IMR-90 (cell line): ENCODE results near the gene HOXA5. TPM values are rescaled to one million over a fixed set of nuclear protein-coding genes. Genes with fewer than 3 reads are reported as not detected.
A peak's percentile ranks its signal among the peaks of the same experiment; 100 is the strongest.

Experiments used
- ATAC-seq: fragments of 200-7000 bp; cut with Tn5 transposase; 2 replicates; pipeline ENCODE4 v1.9.1; 2020; ENCODE audit warnings: low read depth, mild to moderate bottlenecking, moderate library complexity
- BruUV-seq: library from RNA; stranded (reverse); fragments of 400-500 nt; replicated peaks from 2 replicates; lab custom pipeline; 2021; lab: Mats Ljungman, UMichigan
- CTCF ChIA-PET: fragments of 300-600 bp; formaldehyde crosslinking; extraction: SDS; loops from one replicate; lab custom pipeline; 2021; ENCODE audit warnings: antibody characterized with exemption; lab: Yijun Ruan, JAX
- POLR2A ChIA-PET: fragments of 300-600 bp; sonication (Branson Sonifier 250); formaldehyde crosslinking; loops from one replicate; lab custom pipeline; 2022; ENCODE audit warnings: antibody characterized with exemption; ENCODE audit not compliant: unreplicated experiment; lab: Charles Lee
- DNase-seq: peaks from one replicate; pipeline ENCODE4 v3.0.0; 2013
- H2AFZ ChIP-seq: replicated peaks from 2 replicates; pipeline ENCODE3; 2013; ENCODE audit warnings: low read length, mild to moderate bottlenecking; ENCODE audit not compliant: poor library complexity
- H2AK5ac ChIP-seq: 2 replicates; pipeline ENCODE4 v1.6.1; 2013; ENCODE audit warnings: low read depth, low read length, inconsistent platforms
- H2AK9ac ChIP-seq: replicated peaks from 2 replicates; pipeline ENCODE3; 2013; ENCODE audit warnings: mild to moderate bottlenecking, low read depth, low read length, moderate library complexity; ENCODE audit not compliant: poor library complexity
- H2BK120ac ChIP-seq: 2 replicates; pipeline ENCODE4 v1.6.1; 2013; ENCODE audit warnings: low read depth, low read length, inconsistent platforms
- H2BK15ac ChIP-seq: 3 replicates; pipeline ENCODE4 v1.6.1; 2013; ENCODE audit warnings: low read depth, low read length, inconsistent platforms
- H2BK20ac ChIP-seq: 2 replicates; pipeline ENCODE4 v1.6.1; 2013; ENCODE audit warnings: low read depth, mild to moderate bottlenecking, inconsistent platforms, low read length, moderate library complexity
- H2BK5ac ChIP-seq: 2 replicates; pipeline ENCODE4 v1.6.1; 2013; ENCODE audit warnings: mild to moderate bottlenecking, low read depth, low read length, inconsistent platforms; ENCODE audit not compliant: poor library complexity, severe bottlenecking
- H3K14ac ChIP-seq: replicated peaks from 2 replicates; pipeline ENCODE4 v1.6.1; 2013; ENCODE audit warnings: low read depth, low read length, inconsistent platforms
- H3K18ac ChIP-seq: 2 replicates; pipeline ENCODE4 v1.6.1; 2013; ENCODE audit warnings: low read depth, low read length, control low read depth
- H3K23ac ChIP-seq: 2 replicates; pipeline ENCODE4 v1.6.1; 2013; ENCODE audit warnings: low read depth, low read length, inconsistent platforms
- H3K27ac ChIP-seq: 2 replicates; pipeline ENCODE4 v1.5.1; 2013; ENCODE audit warnings: mild to moderate bottlenecking, control low read depth, low read length; ENCODE audit not compliant: insufficient read depth
- H3K27me3 ChIP-seq: 2 replicates; pipeline ENCODE4 v1.6.1; 2013; ENCODE audit warnings: low read length; ENCODE audit not compliant: control insufficient read depth, insufficient read depth
- H3K36me3 ChIP-seq: 2 replicates; pipeline ENCODE4 v1.6.1; 2013; ENCODE audit warnings: low read length, mixed read lengths; ENCODE audit not compliant: control insufficient read depth, insufficient read depth
- H3K4ac ChIP-seq: 2 replicates; pipeline ENCODE4 v1.6.1; 2013; ENCODE audit warnings: low read depth, low read length, inconsistent platforms
- H3K4me1 ChIP-seq: 2 replicates; pipeline ENCODE4 v1.6.1; 2013; ENCODE audit warnings: low read length, mixed read lengths; ENCODE audit not compliant: control insufficient read depth, insufficient read depth
- H3K4me2 ChIP-seq: 2 replicates; pipeline ENCODE4 v1.6.1; 2013; ENCODE audit warnings: low read depth, mild to moderate bottlenecking, control low read depth, low read length, moderate library complexity
- H3K4me3 ChIP-seq: 2 replicates; pipeline ENCODE4 v1.5.1; 2013; ENCODE audit warnings: low read depth, mild to moderate bottlenecking, control low read depth, low read length, moderate library complexity; ENCODE audit not compliant: insufficient read depth
- H3K56ac ChIP-seq: 2 replicates; pipeline ENCODE4 v1.6.1; 2013; ENCODE audit warnings: low read length, inconsistent platforms; ENCODE audit not compliant: insufficient read depth; ENCODE audit errors: extremely low read depth
- H3K79me1 ChIP-seq, 2 experiments: 2 replicates each; pipeline ENCODE4 v1.6.1; 2013; ENCODE audit warnings: low read length in 2 of 2, inconsistent platforms in 1 of 2, low read depth in 1 of 2
- H3K9ac ChIP-seq: 2 replicates; pipeline ENCODE4 v1.6.1; 2013; ENCODE audit warnings: low read depth, low read length, control low read depth
- H3K9me1 ChIP-seq: 2 replicates; pipeline ENCODE4 v1.6.1; 2013; ENCODE audit warnings: low read length, inconsistent platforms; ENCODE audit not compliant: insufficient read depth
- H3K9me3 ChIP-seq: 2 replicates; pipeline ENCODE4 v1.6.1; 2013; ENCODE audit warnings: low read length; ENCODE audit not compliant: control insufficient read depth, insufficient read depth
- H4K20me1 ChIP-seq: 2 replicates; pipeline ENCODE4 v1.6.1; 2013; ENCODE audit warnings: low read length, inconsistent platforms; ENCODE audit not compliant: insufficient read depth
- H4K5ac ChIP-seq: 2 replicates; pipeline ENCODE4 v1.6.1; 2013; ENCODE audit warnings: mild to moderate bottlenecking, low read depth, low read length, control low read depth
- H4K8ac ChIP-seq, 2 experiments: 2 replicates each; pipeline ENCODE4 v1.6.1; 2013; ENCODE audit warnings: low read depth in 2 of 2, low read length in 2 of 2, control low read depth in 1 of 2, inconsistent platforms in 1 of 2
- H4K91ac ChIP-seq: 2 replicates; pipeline ENCODE4 v1.6.1; 2013; ENCODE audit warnings: low read depth, low read length, inconsistent platforms; ENCODE audit not compliant: insufficient read depth
- CHD1 ChIP-seq: IDR thresholded peaks from 2 replicates; pipeline ENCODE4 v1.6.1; 2012; ENCODE audit warnings: low read depth, low read length, improper control_type of control experiment
- POLR2A ChIP-seq: IDR thresholded peaks from 2 replicates; pipeline ENCODE4 v1.6.1; 2012; ENCODE audit warnings: mild to moderate bottlenecking, low read depth, low read length
- WGBS, 2 experiments: methylation state at CpG; one replicate each; pipeline versions ENCODE4 v1.1.5 to v1.1.7; 2013; ENCODE audit warnings: missing lambda C conversion rate in 2 of 2; ENCODE audit not compliant: insufficient read length in 1 of 2; ENCODE audit errors: extremely low coverage in 2 of 2; 5-methylcytosine and 5-hydroxymethylcytosine counted together
- dilution Hi-C: fragments of 300-500 bp; cut with HindIII; formaldehyde crosslinking; loops from one replicate; pipeline ENCODE4 v1.14.3; 2018; ENCODE audit warnings: low sequenced_read_pairs; ENCODE audit not compliant: unreplicated experiment
- in situ Hi-C: fragments of 300-500 bp; cut with MboI; formaldehyde crosslinking; loops from 3 replicates; pipeline ENCODE4 v1.14.3; 2019; ENCODE audit warnings: low sequenced_read_pairs, inconsistent platforms, mixed read lengths
- intact Hi-C: fragments of 100-400 bp; cut with micrococcal nuclease; formaldehyde crosslinking; loops from 2 replicates; pipeline ENCODE4 v1.10.0; 2022
- polyA plus RNA-seq, 3 experiments: library from polyadenylated mRNA; depleted of rRNA; stranded (reverse); fragments of >200 nt; gene quantifications; 2 replicates each; pipeline ENCODE4 v1.2.3, GENCODE V29; 2012; ENCODE audit warnings: low replicate concordance in 1 of 3
- total RNA-seq: library from RNA; depleted of rRNA; stranded (reverse); fragments of >200 nt; gene quantifications from 2 replicates; pipeline ENCODE4 v1.2.3, GENCODE V29; 2012

The HOXA5 gene
- total and polyA plus RNA-seq, 2 of the 4 experiments (the other 2 are of a cell fraction), result 19.9 to 29.4 TPM

- H3K27ac ChIP-seq, result peak overlapping the region; percentile 89
- H3K14ac ChIP-seq, result peak overlapping the region; percentile 72
- H2BK20ac ChIP-seq, result peak overlapping the region; percentile 54
- peak overlapping the region; percentile 91 for H3K56ac ChIP-seq
- H4K5ac ChIP-seq, result peak overlapping the region; percentile 54
- BruUV-seq, result no TSS peak
- peak overlapping the region; percentile 58; the same call in 1 of the 3 replicates for H2BK15ac ChIP-seq
- H2BK5ac ChIP-seq, result peak overlapping the region; percentile 80
- peak overlapping the region; percentile 73 for H2BK120ac ChIP-seq
- TF ChIP-seq POLR2A (peak; percentile 25; the same call in 1 of the 2 replicates), CHD1 (no peak)
- H4K91ac ChIP-seq, result peak overlapping the region; percentile 83
- peaks cover 7% of the 10 kb centered on the region; the same call in 1 of the 2 replicates for H3K9me1 ChIP-seq
- H4K20me1 ChIP-seq, result peaks cover 10% of the 10 kb centered on the region
- H3K79me1 ChIP-seq, result peaks cover 0 to 39% of the 10 kb centered on the region in 2 experiments; a peak in 2 of 4 replicates
- peak overlapping the region; percentile 37 to 64; a peak in 2 of 4 replicates for H4K8ac ChIP-seq
- peaks cover 9% of the 10 kb centered on the region; the same call in 1 of the 2 replicates for H3K36me3 ChIP-seq
- peak overlapping the region; percentile 95 for H3K23ac ChIP-seq
- peak overlapping the region; percentile 53 for H2AFZ ChIP-seq
- DNase-seq, result peak; percentile 28
- CTCF ChIA-PET, result interaction anchor here (0.7 to 1.3 kb wide), 2 partner anchors 34 to 263 kb away, joined by 3 read pairs; no protein-coding TSS in a partner anchor
- H3K9ac ChIP-seq, result peak overlapping the region; percentile 96
- H3K4ac ChIP-seq, result peak overlapping the region; percentile 86
- in situ Hi-C loops, result no loop called here
- intact Hi-C loops, result no loop called here
- dilution Hi-C loops, result no loop called here
- no peaks in the 10 kb centered on the region for H3K27me3 ChIP-seq
- peak overlapping the region; percentile 78 for H3K4me2 ChIP-seq
- H3K18ac ChIP-seq, result peak overlapping the region; percentile 97
- H3K4me3 ChIP-seq, result peak overlapping the region; percentile 71
- 0% methylated on average over 4 of the region's 12 CpGs; no CpG with 5 or more reads in 1 of the 2 experiments for WGBS, 2 experiments
- peaks cover 23% of the 10 kb centered on the region for H3K4me1 ChIP-seq
- H2AK5ac ChIP-seq, result peak overlapping the region; percentile 92
- no peaks in the 10 kb centered on the region for H3K9me3 ChIP-seq
- POLR2A ChIA-PET, result interaction anchor here (0.6 kb wide), 1 partner anchor 412 kb away, joined by 3 read pairs; no protein-coding TSS in a partner anchor
- H2AK9ac ChIP-seq, result peak overlapping the region; percentile 83
- no peak for ATAC-seq
Measured at GRCh38 chr7:27116962-27117886, 26.3 kb downstream of the HOXA5 start.
